K562 (cell line): ENCODE results near the gene CLCNKA. TPM values are rescaled to one million over a fixed set of nuclear protein-coding genes. Genes with fewer than 3 reads are reported as not detected.
A peak's percentile ranks its signal among the peaks of the same experiment; 100 is the strongest.

ENCODE experiments used
- CHD1 ChIP-seq: fragments of 200-600 bp; sonication (generic); IDR thresholded peaks from one replicate; pipeline ENCODE4 v1.6.1; 2012; ENCODE audit warnings: mild to moderate bottlenecking, moderate library complexity, low read length, inconsistent platforms
- CREB1 ChIP-seq, 2 experiments: sonication (generic) in 1 of 2; formaldehyde crosslinking in 1 of 2; IDR thresholded peaks; 2 replicates each; pipeline versions ENCODE4 v1.6.1 to v1.8.0; 2012 to 2022; ENCODE audit warnings: inconsistent platforms in 1 of 2, mild to moderate bottlenecking in 1 of 2, missing genetic modification reagents in 1 of 2, moderate library complexity in 1 of 2
- CTCF ChIP-seq, 3 experiments: IDR thresholded peaks in 2 of 3; conservative IDR thresholded peaks in 1 of 3; 2 replicates each; pipeline ENCODE4 v1.5.1; 2011 to 2012; ENCODE audit warnings: low read length in 3 of 3, mild to moderate bottlenecking in 3 of 3, control low read depth in 2 of 3, improper control_type of control experiment in 1 of 3, inconsistent platforms in 1 of 3, low read depth in 1 of 3, mixed read lengths in 1 of 3, moderate library complexity in 1 of 3; ENCODE audit not compliant: insufficient read depth in 2 of 3
- DPF2 ChIP-seq: fragments of 450-650 bp; IDR thresholded peaks from 2 replicates; pipeline ENCODE4 v1.6.1; 2016
- ETV1 ChIP-seq: fragments of 450-650 bp; conservative IDR thresholded peaks from 2 replicates; pipeline ENCODE4 v1.6.1; 2016; ENCODE audit warnings: missing genetic modification characterization, control low read depth, low read depth, missing compliant biosample characterization
- LEF1 ChIP-seq: fragments of 450-650 bp; IDR thresholded peaks from 2 replicates; pipeline ENCODE4 v1.6.1; 2016; ENCODE audit warnings: mild to moderate bottlenecking
- MCM7 ChIP-seq, 2 experiments: fragments of 450-650 bp; IDR thresholded peaks; 2 replicates each; pipeline ENCODE4 v1.6.1; 2016 to 2018
- NR2C2 ChIP-seq, 2 experiments: fragments of 200-800 bp in 1 of 2; sonication (Bioruptor generic) in 1 of 2; sonication (generic) in 1 of 2; formaldehyde crosslinking in 1 of 2; IDR thresholded peaks; 2 replicates each; pipeline versions ENCODE4 v1.6.1 to v1.8.0; 2016 to 2022; ENCODE audit warnings: mild to moderate bottlenecking in 1 of 2, missing compliant biosample characterization in 1 of 2, missing genetic modification characterization in 1 of 2, missing genetic modification reagents in 1 of 2
- PCBP2 ChIP-seq: fragments of 200-400 bp; formaldehyde crosslinking; IDR thresholded peaks from 2 replicates; pipeline ENCODE4 v1.6.1; 2018; ENCODE audit warnings: low read length, low read depth, mild to moderate bottlenecking, moderate library complexity; ENCODE audit not compliant: poor library complexity, severe bottlenecking
- POLR2A ChIP-seq: fragments of 450-650 bp; conservative IDR thresholded peaks from 2 replicates; pipeline ENCODE4 v1.6.1; 2016
- POLR2AphosphoS5 ChIP-seq: IDR thresholded peaks from 2 replicates; pipeline ENCODE4 v1.6.1; 2011; ENCODE audit warnings: mild to moderate bottlenecking, low read depth, low read length, moderate library complexity; ENCODE audit not compliant: control insufficient read depth, insufficient read depth
- POLR2B ChIP-seq: fragments of 450-650 bp; IDR thresholded peaks from 2 replicates; pipeline ENCODE4 v1.6.1; 2018; ENCODE audit warnings: low read depth; ENCODE audit not compliant: partially characterized antibody
- PPARD ChIP-seq: fragments of 250-450 bp; sonication (Bioruptor Pico); IDR thresholded peaks from 2 replicates; pipeline ENCODE4 v1.8.0; 2022; ENCODE audit warnings: inconsistent platforms, mild to moderate bottlenecking, moderate library complexity
- RFX1 ChIP-seq: fragments of 450-650 bp; IDR thresholded peaks from 2 replicates; pipeline ENCODE4 v1.6.1; 2016; ENCODE audit warnings: mild to moderate bottlenecking, moderate library complexity
- SIX5 ChIP-seq, 2 experiments: IDR thresholded peaks; 2 replicates each; pipeline ENCODE4 v1.6.1; 2011; ENCODE audit warnings: low read length in 2 of 2, borderline replicate concordance in 1 of 2, low read depth in 1 of 2, mild to moderate bottlenecking in 1 of 2, moderate library complexity in 1 of 2; ENCODE audit not compliant: insufficient read depth in 1 of 2
- SMARCB1 ChIP-seq: IDR thresholded peaks from 2 replicates; pipeline ENCODE4 v1.6.1; 2011; ENCODE audit warnings: improper control_type of control experiment, low read depth; ENCODE audit not compliant: insufficient read length
- SP1 ChIP-seq: sonication (generic); formaldehyde crosslinking; IDR thresholded peaks from 2 replicates; pipeline ENCODE4 v1.8.1; 2022; ENCODE audit warnings: mild to moderate bottlenecking, missing genetic modification reagents
- SP2 ChIP-seq: IDR thresholded peaks from 2 replicates; pipeline ENCODE4 v1.6.1; 2011; ENCODE audit warnings: mild to moderate bottlenecking, low read depth, low read length, moderate library complexity; ENCODE audit not compliant: poor library complexity, severe bottlenecking; ENCODE audit errors: extremely low read depth
- STAT5B ChIP-seq: fragments of 250-450 bp; sonication (Bioruptor Pico); IDR thresholded peaks from 2 replicates; pipeline ENCODE4 v1.8.0; 2021; ENCODE audit warnings: mild to moderate bottlenecking, inconsistent platforms
- TCF3 ChIP-seq: sonication (generic); formaldehyde crosslinking; IDR thresholded peaks from 2 replicates; pipeline ENCODE4 v1.4.0; 2020; ENCODE audit warnings: mild to moderate bottlenecking, missing genetic modification reagents
- YY1 ChIP-seq, 3 experiments: IDR thresholded peaks; 2 replicates each; pipeline ENCODE4 v1.6.1; 2011; ENCODE audit warnings: low read length in 2 of 3, mild to moderate bottlenecking in 2 of 3, moderate library complexity in 2 of 3, borderline replicate concordance in 1 of 3, control low read depth in 1 of 3, low read depth in 1 of 3; ENCODE audit not compliant: insufficient read depth in 3 of 3, insufficient replicate concordance in 2 of 3, control insufficient read depth in 1 of 3, insufficient read length in 1 of 3; ENCODE audit errors: extremely low read depth in 1 of 3
- ZBTB1 ChIP-seq: sonication (generic); formaldehyde crosslinking; IDR thresholded peaks from 2 replicates; pipeline ENCODE4 v1.8.1; 2023; ENCODE audit warnings: missing genetic modification reagents, low read depth, mild to moderate bottlenecking, borderline replicate concordance
- ZC3H8 ChIP-seq: fragments of 450-650 bp; IDR thresholded peaks from 2 replicates; pipeline ENCODE4 v1.6.1; 2017
- ZNF124 ChIP-seq: sonication (generic); formaldehyde crosslinking; IDR thresholded peaks from 2 replicates; pipeline ENCODE4 v1.8.1; 2022; ENCODE audit warnings: missing genetic modification reagents
- ZNF511 ChIP-seq: sonication (generic); formaldehyde crosslinking; IDR thresholded peaks from 2 replicates; pipeline ENCODE4 v1.8.0; 2022; ENCODE audit warnings: mild to moderate bottlenecking, missing genetic modification reagents
- polyA plus RNA-seq, 8 experiments: library from polyadenylated mRNA; depleted of rRNA in 4 of 8; stranded (reverse) in 5 of 8; unstranded in 3 of 8; fragments of >200 nt; fragmentation: Nextera tagmentation in 2 of 8; fragmentation: Illumina TruSeq in 1 of 8; extraction: Ambion mirVana in 2 of 8; extraction: Trizol in 1 of 8; gene quantifications; 2 replicates each; pipeline versions ENCODE4 v1.2.1 to v1.2.3, GENCODE V29; 2011 to 2014; ENCODE audit warnings: inconsistent platforms in 1 of 8, missing spikeins in 1 of 8
- total RNA-seq, 7 experiments: library from RNA; depleted of rRNA in 6 of 7; stranded (reverse); fragments of >200 nt in 6 of 7; fragmentation: Illumina TruSeq in 2 of 7; extraction: Trizol in 2 of 7; gene quantifications; 2 replicates each; pipeline versions ENCODE4 v1.2.1 to v1.2.3, GENCODE V29; 2011 to 2021; ENCODE audit warnings: low replicate concordance in 1 of 7
- TF ChIP-seq, protein P1 (sequence below): sonication (generic); formaldehyde crosslinking; IDR thresholded peaks from 2 replicates; pipeline ENCODE4 v1.9.0; 2022; ENCODE audit warnings: mild to moderate bottlenecking, missing genetic modification reagents

Gene CLCNKA
- total and polyA plus RNA-seq, 9 of the 15 experiments (the other 6 are each of a cell fraction or from before 2014, with no cell fraction given) = 0.03 to 0.37 (median 0.10) TPM; not detected in 3

- TF ChIP-seq SIX5 (IDR thresholded peaks at IDR 0.05; ENCODE audit: borderline replicate concordance in 1 of 2, insufficient read depth in 1 of 2, low read depth in 1 of 2, low read length in 2 of 2) (no peak), SP1 (peak; percentile 99), ZNF511 (CRISPR knock-in tag) (0 out of 2 replicates have a peak, but pooled peaks have one; percentile 55), TCF3 (CRISPR knock-in tag) (no peak), CTCF (IDR thresholded peaks at IDR 0.05 in 2 of 3, conservative IDR thresholded peaks at IDR 0.05 in 1 of 3; ENCODE audit: insufficient read depth in 2 of 3, low read depth in 1 of 3, low read length in 3 of 3) (peak; percentile 98 to 99 (median 99)), CHD1 (no peak), CREB1 (IDR thresholded peaks at IDR 0.05) (no peak), CREB1 (CRISPR knock-in tag; IDR thresholded peaks at IDR 0.05) (peak; percentile 66; the same call in 1 of the 2 replicates), RFX1 (no peak), ZNF124 (CRISPR knock-in tag) (no peak), SMARCB1 (no peak), DPF2 (no peak; the same call in 1 of the 2 replicates), MCM7 (IDR thresholded peaks at IDR 0.05) (no peak), NR2C2 (CRISPR knock-in tag; IDR thresholded peaks at IDR 0.05) (no peak), NR2C2 (tag; IDR thresholded peaks at IDR 0.05) (no peak), SP2 (no peak), ETV1 (no peak), ZC3H8 (no peak), LEF1 (no peak), PPARD (CRISPR knock-in tag) (no peak), STAT5B (CRISPR knock-in tag) (no peak), PCBP2 (no peak), YY1 (IDR thresholded peaks at IDR 0.05; ENCODE audit: borderline replicate concordance in 1 of 3, control insufficient read depth in 1 of 3, extremely low read depth in 1 of 3, insufficient read depth in 3 of 3, insufficient read length in 1 of 3, insufficient replicate concordance in 2 of 3, low read depth in 1 of 3, low read length in 2 of 3) (peak in 1 of 3 experiments; percentile 69), POLR2B (no peak), POLR2A (no peak), ZBTB1 (CRISPR knock-in tag) (no peak), POLR2AphosphoS5 (no peak)
- TF ChIP-seq, protein P1, sequence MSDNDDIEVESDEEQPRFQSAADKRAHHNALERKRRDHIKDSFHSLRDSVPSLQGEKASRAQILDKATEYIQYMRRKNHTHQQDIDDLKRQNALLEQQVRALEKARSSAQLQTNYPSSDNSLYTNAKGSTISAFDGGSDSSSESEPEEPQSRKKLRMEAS (CRISPR knock-in tag) = no peak; the same call in 1 of the 2 replicates
These were observed 10.7 kb downstream of the CLCNKA start (continued) for GRCh38 chr1:16032388-16033102.
